Fibroblast of gingiva (primary cell): ENCODE data around the gene UBTF.

Experiments
- DNase-seq: peaks from one replicate; pipeline ENCODE4 v3.0.0-alpha.2; 2011; ENCODE audit warnings: low read depth

Gene UBTF

DNA sequence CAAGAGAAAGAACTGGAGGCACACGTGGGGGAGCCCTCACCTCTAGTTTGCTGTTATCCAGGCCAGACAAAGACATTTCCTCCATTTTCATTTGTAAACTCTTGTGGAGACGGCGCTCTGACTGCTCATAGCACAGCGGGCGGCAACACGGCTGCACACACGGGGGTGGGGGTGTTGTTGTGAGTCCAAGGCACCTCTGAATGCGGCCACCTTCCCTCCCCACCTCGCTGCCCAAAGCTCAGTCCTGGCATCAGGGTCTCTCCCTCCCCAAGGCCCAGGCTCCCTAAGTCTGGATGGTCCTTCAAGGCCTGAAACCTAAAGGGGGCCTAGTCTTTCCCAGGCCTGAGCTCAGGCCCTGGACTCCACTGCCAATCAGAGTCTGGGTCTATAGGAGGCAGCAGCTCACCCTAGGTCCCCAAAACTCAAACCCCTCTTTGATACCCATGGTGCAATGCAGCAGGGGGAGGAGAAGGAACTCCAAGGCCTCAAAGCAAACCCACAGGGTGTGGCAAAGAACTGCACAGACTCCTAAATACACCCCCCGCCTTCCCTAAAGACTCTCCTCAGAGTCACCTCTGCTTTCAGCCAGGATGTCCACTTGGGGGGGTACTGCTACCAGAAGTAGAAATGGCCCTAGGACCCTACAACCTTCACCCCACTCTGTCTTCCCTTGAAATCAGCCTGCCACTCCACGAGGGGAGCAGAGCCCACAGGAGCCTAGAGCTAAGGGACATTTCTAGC lies 21.3 kb downstream of the UBTF start:
- DNase-seq, result peak; percentile 73

GRCh38 chr17:44197107-44197506 lies 22.4 kb downstream of the UBTF start:
- DNase-seq, result no peak

DNA sequence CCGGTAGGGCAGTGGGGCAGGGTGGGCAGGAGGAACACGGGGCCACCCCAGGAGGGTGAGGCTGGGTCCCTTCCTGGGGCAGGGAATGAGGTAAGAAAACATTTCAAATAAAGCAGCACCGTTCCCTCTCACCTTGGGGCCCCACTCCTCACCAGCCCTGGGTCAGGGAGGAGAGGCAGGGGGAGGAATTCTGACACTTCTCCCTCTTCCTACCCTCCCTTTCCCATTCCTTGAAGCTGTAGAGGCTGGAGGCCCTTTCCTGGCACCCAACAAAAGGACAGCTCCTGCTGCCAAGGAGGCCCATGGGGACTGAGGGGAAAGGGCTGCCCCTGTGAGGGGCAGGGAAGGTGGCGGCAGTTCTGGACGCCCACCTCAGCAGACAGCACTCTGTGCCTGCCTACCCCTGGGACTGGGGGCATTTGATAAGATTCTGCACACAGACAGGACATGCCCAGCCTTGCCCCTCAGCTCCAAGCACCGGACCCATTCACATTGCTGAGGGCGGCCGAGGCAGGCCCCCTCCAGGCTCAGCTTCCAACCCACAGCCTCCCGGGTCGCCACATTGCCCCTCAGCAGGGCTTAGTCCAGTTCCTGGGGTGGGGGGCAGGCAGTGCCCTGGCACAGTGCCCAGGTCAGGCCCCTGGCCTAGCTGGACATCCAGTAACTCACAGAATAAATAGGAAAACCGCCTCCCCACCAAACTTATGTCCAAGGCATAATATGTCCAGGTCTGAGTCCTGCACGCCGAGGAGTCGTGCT lies 26.0 kb downstream of the UBTF start:
- no peak for DNase-seq

- DNase-seq, result no peak
These were observed 26.7 kb downstream of the UBTF start for GRCh38 chr17:44192750-44193149.

DNA sequence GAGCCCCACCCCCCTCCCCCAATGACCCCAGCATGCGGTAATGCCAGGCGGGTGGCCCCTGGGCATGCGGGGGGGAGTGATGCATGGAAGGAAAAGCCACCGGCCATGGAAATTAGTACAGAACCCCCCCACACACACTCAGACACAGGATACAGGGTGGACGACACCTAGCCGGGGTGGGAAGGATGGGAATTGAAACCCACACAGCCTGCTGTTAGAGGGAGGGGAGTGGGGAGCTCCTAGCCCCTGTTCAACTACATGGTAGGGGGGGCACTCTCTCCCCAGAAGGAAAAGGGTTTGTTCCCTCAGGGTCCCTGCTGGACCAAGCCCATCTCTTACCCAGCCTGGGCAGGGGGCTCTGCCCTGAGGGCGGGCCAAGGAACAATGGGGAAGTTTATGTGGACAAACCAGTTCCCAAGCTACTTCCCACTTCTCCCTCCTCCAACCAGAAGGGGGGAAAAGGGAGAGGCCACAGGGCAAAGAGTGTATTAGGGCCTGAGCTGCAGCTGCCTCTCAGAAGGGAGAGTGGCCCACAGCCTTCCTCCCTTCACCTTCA lies 27.5 kb downstream of the UBTF start:
- DNase-seq, result no peak

GRCh38 chr17:44191369-44191768 lies 28.1 kb downstream of the UBTF start:
- DNase-seq, result no peak

DNA sequence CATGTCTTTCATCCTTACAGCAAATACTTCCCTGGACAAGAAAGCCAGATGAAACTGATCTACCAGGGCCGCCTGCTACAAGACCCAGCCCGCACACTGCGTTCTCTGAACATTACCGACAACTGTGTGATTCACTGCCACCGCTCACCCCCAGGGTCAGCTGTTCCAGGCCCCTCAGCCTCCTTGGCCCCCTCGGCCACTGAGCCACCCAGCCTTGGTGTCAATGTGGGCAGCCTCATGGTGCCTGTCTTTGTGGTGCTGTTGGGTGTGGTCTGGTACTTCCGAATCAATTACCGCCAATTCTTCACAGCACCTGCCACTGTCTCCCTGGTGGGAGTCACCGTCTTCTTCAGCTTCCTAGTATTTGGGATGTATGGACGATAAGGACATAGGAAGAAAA lies 29.0 kb downstream of the UBTF start:
- no peak for DNase-seq

GRCh38 chr17:44188576-44189403 lies 30.7 kb downstream of the UBTF start:
- no peak for DNase-seq

DNA sequence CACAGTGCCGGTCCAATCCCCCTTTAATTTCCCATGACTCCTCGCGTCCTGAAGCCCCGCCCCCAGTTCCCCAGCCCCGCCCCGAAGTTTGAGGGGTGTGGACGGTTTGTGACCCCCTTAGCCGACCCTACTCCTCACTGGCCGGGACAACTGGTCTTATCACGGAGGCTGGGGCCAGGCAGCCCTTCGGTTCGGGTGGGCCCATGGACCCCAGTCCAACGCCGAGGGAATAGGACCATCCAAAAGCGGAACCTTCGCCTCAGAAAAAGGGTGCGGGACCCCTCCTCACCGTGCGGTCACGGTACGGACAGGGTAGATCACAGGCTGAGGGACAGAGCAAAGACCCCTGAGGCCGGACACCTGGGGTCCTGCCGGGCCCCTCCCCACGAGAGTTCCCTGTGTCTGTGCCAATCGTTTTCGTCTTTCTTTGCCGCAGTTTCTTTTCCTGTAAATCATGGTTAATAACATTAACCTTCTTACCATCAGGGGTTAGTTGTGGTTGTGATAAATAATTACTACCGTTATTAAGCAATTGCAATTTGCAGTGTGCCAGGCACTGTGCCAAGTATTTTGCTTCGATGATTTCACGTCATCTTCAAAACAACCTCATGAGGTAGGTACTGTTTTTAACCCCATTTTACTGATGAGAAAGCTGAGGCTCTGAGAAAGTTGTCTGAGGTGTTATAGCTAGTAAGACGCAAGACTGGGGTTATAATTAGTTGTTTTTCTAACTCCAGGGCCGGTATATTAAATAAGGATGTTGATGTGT lies 32.2 kb downstream of the UBTF start:
- DNase-seq, result peak; percentile 60

GRCh38 chr17:44186307-44187130 lies 33.0 kb downstream of the UBTF start, which contains the start of gene TMUB2:
Gene TMUB2 (plus strand): TSS chr17:44186972. CDS start chr17:44187709, 737 bp downstream.
- peak; percentile 99 for DNase-seq

GRCh38 chr17:44184212-44184810 lies 35.2 kb downstream of the UBTF start:
- DNase-seq, result no peak

GRCh38 chr17:44183024-44183423 lies 36.5 kb downstream of the UBTF start:
- no peak for DNase-seq

DNA sequence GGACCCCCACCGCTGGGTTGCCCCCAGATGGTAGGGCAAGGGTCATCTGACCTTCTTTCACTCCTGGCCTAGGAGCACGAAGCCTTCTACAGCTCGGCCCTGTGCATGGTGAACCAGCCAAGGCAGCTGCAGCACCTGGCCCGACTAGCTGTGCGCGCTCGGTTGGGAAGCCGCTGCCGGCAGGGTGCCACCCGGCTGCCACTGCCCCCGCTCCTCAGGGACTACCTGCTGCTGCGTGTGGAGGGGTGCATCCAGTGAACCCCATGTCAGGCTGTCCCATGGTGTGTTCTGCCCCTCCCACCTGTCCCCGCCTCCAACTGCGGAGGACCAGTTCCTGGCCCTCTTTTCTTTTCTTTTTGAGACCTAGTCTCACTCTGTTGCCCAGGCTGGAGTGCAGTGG lies 41.3 kb downstream of the UBTF start:
- DNase-seq, result no peak

GRCh38 chr17:44177640-44178039 lies 41.8 kb downstream of the UBTF start:
- DNase-seq, result no peak

GRCh38 chr17:44176671-44177501 lies 42.6 kb downstream of the UBTF start:
- no peak for DNase-seq

GRCh38 chr17:44176257-44176656 lies 43.2 kb downstream of the UBTF start:
- no peak for DNase-seq

GRCh38 chr17:44174427-44174826 lies 45.0 kb downstream of the UBTF start:
- DNase-seq, result no peak

GRCh38 chr17:44171931-44172455 lies 47.5 kb downstream of the UBTF start:
- no peak for DNase-seq
